ENCODE results near the gene RAD21L1.
A peak's percentile ranks its signal among the peaks of the same experiment; 100 is the strongest.
"Not testable (repeated sequence)": the region's sequence is repeated elsewhere in the genome, so short reads cannot be mapped to it uniquely, and the experiment has no call there.

Gene RAD21L1

DNA sequence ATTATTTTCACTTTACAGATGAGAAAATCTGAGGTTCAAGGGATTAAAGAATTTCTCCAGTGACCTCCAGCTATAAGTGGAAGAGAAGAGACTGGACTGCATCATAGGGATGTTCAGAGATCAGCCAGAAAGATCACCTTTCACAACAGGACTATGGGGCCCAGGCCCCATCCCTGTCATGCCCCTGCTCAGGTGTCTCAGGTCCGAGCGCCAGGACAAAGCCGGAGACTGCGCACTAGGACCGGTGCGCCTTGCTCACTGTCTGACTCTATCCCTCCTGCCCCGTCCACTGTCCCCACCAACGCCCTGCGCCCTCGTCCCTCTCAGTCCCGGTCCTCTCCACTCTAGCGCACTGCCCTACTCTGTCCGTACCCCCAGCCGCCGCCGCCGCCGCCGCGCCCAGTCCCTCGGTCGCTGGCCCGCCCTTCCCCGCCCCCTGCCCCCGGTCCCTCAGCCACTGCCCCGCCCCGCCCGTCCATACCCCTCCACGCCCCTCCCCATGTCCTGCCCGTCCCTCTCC is 521 bp upstream of the RAD21L1 start:
- DNase-seq (ENCODE audit: low read depth in 2 of 2), result no peak

DNA sequence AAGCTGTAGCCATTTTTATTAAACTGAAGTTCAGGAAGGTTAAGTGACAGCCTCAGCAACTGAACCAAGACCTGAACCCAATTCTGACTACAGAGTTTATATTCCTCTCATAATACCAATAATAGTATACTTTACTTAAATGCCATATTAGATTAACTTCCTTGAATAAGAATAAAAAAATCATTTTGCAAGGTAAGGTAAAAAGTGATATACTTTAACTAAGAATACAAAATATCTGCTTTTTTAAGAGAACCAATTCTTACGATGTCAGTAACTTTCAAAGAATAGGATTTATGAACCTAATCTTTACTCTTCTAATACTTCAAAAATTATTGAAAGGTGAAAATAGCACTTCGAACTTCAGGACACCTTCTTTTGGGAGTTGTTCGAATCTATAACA is 3.7 kb downstream of the RAD21L1 start:
- no peak for DNase-seq (ENCODE audit: low read depth in 2 of 2)

DNA sequence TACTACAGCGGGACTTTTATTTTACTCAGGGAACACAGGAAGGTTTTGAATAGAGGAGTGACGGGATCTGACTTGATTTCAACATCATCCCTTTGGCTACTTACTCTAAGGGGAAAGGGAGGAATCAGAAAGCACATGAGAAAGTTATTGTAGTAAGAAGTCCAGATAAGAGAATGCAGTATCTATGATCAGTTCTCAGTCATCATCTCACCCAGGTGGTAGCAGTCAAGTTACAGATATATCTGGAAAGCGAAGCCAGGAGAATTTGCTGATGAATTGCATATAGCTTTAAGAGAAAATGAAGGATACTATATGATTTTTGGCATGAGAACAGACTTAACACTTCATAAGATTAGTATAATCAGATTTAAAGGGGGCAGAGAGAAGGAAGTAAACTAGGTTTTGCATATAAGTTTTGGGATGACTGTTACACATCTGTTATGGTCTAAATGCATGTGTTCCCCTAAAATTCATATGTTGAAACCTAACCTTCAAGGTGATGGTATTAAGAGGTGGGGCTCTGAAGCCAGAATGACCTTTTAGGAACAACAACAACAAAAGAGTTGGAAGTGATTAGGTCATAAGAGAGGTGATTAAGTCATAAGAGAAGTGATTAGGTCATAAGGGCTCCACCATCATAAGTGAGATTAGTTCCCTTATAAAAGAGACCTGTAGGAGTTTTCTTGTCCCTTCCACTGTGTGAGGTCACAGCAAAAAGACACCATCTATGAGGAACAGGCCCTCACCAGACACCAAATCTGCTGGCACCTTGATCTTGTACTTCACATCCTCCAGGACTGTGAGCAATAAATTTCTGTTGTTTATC is 6.7 kb downstream of the RAD21L1 start:
- DNase-seq (ENCODE audit: low read depth in 2 of 2), result no peak

DNA sequence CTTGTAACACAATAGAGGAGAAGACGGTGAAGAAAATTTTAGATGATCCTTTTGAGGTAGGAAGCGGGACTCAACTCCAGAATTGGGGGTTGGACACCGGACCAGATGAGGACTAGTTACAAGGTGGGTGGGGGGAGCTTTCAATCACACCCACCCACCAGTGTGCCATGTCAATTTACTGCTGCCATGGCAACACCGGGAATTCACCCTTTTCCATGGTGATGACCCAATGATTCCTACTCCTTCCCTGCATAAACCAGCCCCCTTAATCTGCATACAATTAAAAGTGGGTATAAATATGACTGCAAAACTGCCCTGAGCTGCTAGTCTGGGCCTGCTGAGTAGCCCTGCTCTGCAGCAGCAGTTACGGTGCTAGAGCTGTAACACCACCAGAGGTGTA is 14.7 kb downstream of the RAD21L1 start:
- DNase-seq (ENCODE audit: low read depth in 2 of 2), result no peak

DNA sequence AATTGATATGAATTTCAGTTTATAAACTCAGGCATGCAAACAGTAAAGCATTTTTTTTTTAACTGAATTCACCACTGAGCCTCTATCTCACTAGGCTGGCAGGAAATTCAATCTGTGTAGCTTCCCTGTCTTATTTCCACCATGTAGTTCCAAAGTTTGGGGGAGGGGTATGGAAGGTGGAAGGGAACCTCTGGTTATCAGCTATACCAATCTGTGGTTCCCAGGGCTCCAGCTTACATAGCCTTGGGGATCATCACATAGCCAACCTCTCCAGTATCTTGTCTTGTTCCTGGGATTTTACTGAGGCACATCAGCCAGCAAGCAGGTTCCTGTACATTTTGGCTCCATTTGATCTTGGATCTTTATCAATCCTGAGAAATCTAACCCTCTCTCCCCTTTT is 15.6 kb downstream of the RAD21L1 start:
- DNase-seq (ENCODE audit: low read depth in 2 of 2), result no peak

DNA sequence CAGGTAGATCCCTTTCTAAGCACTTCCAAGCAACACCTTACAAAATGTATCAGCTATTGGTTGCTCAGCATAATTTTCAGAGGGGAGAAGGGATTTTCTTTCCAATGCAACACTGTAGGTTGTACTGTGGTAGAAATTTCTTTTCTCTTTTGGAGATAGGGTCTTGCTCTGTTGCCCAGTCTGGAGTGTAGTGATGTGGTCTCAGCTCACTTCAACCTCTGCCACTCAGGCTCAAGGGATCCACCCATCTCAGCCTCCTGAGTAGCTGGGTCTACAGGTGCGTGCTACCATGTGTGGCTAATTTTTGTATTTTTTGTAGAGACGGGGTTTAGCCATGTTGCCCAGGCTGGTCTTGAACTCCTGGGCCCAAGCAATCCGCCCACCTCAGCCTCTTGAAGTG is 16.3 kb downstream of the RAD21L1 start:
- no peak for DNase-seq (ENCODE audit: low read depth in 2 of 2)

DNA sequence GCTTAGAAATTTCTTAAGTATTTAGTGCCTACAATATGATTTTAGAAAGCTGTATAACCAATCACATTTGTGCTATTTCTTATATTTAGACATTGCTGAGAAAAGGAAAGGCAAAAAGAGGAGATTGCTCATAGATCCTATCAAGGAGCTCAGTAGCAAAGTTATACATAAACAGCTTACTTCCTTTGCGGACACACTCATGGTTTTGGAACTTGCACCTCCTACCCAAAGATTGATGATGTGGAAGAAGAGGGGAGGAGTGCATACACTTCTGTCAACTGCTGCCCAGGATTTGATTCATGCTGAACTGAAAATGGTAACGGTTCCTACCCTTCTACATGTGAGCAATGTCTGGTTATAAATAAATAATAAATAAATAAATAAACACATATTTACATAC is 16.7 kb downstream of the RAD21L1 start:
- DNase-seq (ENCODE audit: low read depth in 2 of 2), result no peak

DNA sequence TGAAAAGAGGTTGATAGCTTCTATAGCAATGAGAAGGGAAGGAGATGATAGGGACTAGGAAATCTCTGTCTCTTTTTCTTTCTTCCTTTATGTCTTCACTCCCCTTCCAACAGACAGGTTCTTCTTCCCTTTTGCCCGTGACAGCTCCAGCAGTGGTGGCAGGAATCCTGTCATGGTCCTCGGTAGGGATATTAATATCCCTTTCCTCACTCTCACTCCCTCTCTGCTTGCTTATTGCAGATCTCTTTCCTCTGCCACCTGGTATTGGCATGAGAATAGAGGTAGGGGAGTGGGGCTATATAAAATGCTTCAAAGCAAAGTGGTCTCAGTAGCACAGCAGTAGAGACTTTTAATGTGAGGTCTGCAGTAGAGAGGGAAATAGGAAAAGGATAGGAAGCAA is 19.7 kb downstream of the RAD21L1 start:
- no peak for DNase-seq (ENCODE audit: low read depth in 2 of 2)

DNA sequence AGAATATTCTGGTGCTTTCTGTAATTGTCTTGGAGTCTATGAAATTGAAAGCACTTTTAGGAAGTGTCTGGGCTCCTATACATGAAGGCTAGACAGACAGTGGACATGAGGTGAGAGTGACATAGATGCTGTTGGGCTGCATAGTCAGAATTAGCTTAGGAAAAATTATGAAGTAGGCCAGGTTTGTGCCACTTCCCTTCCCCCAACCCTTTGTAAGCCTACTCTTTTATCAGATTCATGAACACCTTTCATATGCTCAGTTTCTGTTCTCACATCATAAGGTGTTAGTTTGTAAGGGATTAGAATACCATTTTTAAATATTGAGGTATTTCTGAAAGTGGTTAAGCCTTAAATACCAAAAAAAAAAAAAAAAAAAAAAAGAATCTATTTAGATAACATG is 21.8 kb downstream of the RAD21L1 start:
- DNase-seq (ENCODE audit: low read depth in 2 of 2), result no peak

DNA sequence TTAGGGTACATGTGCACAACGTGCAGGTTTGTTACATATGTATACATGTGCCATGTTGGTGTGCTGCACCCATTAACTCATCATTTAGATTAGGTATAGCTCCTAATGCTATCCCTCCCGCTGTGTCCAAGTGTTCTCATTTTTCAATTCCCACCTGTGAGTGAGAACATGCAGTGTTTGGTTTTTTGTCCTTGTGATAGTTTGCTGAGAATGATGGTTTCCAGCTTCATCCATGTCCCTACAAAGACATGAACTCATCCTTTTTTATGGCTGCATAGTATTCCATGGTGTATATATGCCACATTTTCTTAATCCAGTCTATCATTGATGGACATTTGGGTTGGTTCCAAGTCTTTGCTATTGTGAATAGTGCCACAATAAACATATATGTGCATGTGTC is 24.4 kb downstream of the RAD21L1 start:
- not testable (repeated sequence) for DNase-seq (ENCODE audit: low read depth in 2 of 2)

DNA sequence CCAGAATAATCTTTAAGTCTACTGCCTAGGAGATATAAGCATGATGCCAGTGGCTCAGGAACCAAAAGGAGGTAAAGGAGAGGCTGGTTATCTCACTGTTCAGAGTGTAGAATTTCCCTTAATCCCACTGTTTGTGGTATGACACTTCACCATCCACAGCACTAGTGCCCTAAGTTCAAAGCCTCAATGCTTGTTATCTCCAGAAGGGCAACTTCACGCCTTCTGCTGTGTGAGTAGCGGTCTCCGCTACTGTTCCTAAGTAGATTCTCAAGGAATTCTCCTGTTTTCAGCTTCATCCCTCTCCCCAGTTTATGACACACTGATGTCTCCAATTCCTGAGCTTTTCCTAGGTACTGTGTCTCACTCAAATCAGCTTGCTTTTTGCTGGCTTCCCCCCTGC is 26.6 kb downstream of the RAD21L1 start:
- DNase-seq (ENCODE audit: low read depth in 2 of 2), result no peak

DNA sequence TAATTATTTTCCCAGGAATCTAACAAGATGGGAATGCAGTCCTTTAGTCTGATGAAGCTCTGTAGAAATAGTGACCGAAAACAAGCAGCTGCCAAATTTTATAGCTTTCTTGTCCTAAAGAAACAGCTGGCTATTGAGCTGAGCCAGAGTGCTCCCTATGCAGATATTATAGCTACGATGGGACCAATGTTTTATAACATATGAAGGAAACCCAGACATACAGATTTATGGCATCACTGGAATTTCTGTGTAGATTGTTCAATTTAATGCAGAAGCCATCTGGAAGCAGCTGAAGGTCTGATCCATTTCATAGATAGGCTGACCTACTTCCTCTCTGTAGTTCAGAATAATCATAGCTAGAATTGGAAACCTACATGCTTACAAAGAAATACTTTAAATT is 28.4 kb downstream of the RAD21L1 start:
- no peak for DNase-seq (ENCODE audit: low read depth in 2 of 2)

DNA sequence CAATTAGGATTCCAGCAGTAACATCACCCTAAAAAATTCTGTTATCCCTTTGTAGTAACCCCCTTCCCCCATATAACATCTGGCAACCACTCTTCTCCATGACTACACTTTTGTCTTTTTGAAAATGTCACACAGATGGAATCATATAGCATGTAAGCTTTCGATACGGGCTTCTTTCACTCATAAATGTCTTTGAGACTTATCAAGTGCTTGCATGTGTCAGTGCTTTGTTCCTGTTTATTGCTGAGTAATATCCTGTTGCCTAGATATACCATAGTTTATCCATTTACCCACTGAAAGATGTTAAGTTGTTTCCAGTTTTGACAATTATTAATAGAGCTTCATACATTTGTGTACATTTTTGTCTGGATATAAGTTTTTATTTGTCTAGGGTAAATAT is 29.8 kb downstream of the RAD21L1 start:
- DNase-seq (ENCODE audit: low read depth in 2 of 2), result no peak

DNA sequence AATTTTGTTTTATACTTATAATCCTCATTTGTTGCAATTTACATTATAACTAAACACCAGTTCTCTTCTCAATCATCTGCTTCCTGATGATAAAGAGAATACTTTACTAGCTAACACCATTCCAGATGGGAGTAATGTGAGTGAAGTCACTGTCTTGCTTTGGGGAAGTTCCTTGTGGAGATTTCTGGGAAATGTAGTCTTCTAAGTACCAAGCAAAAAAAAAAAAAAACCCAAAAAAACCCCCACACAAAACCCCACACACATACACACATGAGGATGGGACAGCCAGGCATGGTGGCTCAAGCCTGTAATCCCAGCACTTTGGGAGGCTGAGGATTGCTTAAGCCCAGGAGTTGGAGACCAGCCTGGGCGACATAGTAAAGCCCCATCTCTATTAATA is 38.0 kb downstream of the RAD21L1 start:
- DNase-seq (ENCODE audit: low read depth in 2 of 2), result no peak

DNA sequence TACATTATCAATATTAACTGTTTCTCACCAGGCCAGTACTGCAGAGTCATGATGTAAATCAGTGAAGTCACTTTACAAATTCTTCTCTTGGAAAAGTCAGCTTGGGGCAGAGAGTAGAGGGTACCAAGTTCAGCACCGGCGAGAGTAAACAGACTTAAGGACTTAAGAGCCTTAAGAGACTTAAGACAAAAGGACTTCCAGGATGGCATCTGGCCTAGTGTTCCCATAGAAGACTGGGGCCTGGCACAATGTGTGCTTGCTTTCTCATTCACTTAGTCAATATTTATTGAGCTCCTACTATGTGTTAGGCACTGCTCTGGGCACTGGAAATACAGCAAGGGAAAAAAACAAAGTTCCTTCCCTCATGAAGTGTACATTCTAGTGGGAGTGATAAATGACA is 38.9 kb downstream of the RAD21L1 start:
- DNase-seq (ENCODE audit: low read depth in 2 of 2), result no peak

DNA sequence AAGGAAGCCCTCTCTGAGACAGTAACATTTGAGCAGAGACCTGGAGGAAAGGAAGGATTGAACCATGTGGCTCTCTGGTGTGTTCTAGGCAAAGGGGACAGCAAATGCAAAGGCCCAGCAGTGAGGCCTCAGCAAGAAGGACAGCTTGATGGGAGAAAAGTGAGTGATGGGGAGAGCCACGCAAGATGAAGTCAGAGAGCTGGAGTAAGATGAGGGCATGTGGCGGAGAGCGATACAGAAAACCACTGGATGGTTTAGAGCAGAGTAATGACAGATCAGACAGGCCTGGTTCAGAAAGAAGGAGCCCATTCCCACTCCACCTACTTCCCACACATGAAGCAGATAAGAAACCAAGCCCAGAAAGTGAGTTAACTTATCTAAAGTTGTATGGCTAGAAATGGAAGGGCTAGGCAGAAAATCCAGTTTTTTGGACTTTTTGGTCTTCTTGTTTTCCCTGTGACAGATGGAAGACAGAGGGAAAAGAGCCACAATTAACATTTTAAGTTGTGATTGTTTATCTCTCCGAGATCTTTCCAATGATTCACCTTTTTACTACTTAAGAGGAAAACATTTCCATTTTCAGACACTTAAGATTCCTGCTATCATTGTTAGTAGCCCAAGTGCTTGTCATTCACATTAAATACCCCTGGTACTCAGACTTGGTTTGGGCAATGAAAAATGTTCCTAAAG is 39.5 kb downstream of the RAD21L1 start:
- DNase-seq (ENCODE audit: low read depth in 2 of 2), result no peak

DNA sequence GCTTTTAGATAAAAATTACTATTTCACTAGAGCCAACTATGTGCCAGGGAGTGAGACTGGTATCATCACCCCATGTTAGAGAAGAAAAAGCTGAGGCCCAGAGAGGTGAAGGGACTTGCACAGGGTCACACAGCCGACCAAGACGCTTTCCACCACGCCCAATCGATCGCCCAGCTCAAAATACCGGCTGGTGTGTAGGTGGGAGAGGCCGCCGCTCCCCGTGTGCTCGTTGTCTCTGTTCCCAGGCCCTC is 40.0 kb downstream of the RAD21L1 start:
- no peak for DNase-seq (ENCODE audit: low read depth in 2 of 2)

DNA sequence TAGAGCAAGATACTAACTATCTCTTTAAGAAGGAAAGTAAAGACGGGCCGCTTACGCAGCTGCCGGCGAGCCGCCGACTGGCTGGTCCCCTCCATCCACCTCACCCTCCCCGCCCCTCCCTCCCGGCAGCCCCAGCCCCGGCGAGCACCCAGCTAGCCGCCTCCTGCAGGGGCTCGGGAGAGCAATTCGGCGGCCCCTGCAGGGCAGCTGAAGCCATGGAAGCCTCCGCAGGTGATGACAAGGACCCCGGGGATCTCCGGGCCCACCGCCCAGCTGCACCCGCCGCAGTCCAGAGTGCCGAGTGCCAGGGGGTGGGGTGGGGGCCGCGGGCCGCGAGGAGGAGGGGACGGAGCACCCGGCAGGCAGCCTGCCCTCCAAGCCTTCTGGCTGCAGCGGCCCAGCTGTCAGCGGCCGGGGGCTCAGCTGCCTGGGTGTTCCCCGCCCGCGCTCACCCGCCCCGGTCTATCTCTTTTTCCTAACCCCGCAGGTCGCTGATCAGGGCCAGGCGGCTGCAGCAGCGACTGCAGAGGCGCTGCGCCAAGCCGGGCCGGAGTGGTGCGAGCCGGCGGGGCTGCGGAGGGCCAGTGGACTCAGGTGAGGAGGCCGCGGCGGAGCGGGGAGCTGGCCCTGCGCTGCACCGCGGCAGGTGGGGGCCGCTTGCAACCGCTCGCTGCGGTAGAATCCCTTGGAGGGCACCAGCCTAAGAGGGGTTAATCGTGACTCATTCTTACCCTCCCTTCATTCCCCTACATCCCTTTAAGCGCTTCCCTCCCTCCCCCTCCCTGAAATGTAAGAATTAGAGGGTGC is 40.5 kb downstream of the RAD21L1 start, which contains the start of gene SNPH:
Gene SNPH (plus strand): TSS at position 128 of the 807 bp plus-strand sequence. CDS start 29,946 bp downstream, outside the sequence.
- peak; percentile 33 to 51 for DNase-seq (ENCODE audit: low read depth in 2 of 2)

DNA sequence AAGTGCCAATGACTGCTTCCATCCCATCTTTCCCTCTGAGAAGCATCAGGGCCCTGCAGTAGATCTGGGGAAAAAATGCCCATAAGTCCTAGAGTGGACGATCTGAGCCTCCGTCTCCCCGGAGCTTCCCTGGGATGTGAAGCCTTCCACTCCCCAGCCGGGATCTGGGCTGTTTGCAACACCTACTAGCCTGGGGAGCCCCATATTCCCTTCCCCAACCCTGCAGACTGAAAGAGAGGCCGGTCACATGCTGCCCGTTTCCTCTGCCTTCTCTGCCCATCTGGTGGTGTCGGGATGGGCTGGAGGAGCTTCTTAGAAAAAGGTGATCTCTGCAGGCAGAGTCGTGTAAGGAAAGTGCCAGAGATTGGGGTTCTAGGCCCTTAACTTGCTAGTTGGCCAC is 41.3 kb downstream of the RAD21L1 start:
- DNase-seq (ENCODE audit: low read depth in 2 of 2), result no peak

DNA sequence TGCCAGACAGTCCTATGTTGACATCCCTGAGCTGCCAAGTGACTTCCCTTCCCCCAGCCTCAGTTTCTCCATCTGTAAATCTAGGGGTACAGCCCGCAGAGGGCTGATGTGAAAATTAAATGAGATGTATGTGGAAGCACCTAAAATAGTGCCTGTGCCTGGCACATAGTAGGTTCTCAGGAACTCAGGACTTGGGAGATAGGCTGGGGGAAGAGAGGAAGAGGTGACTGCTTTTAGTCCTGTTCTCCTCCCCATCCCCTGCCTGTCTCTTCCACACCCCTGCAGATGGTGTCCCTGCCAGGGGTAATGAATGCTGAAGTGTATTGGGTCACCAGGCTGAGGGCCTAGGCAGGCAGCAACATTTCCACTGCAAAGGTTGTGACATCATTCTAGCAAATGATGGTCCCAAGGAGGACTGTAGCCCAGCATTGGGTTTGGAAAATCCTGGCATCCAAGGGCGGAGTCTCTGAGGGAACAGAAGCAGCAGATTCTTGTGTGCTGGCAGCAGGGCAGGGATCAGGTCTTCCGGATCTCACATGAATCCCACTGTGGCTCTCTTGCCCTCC is 42.0 kb downstream of the RAD21L1 start:
- DNase-seq (ENCODE audit: low read depth in 2 of 2), result no peak

DNA sequence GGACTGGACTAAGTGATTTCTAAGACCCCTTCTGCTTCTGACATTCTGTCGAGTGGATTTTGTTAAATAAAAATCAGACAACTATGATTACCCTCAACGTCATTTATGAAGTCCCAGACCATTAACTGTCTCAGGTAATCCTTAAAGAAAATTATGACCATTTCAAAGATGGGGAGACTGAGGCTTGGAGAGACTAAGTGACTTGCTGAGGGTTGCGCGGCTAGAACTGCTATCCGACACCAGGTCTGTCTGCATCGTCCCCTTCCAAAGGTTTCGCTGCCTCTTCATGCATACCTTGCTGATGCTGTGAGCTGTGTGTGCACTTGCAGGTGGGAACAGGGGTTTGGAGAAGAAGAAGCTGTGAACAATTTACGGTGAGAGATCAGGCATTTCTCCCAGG is 43.4 kb downstream of the RAD21L1 start:
- no peak for DNase-seq (ENCODE audit: low read depth in 2 of 2)

DNA sequence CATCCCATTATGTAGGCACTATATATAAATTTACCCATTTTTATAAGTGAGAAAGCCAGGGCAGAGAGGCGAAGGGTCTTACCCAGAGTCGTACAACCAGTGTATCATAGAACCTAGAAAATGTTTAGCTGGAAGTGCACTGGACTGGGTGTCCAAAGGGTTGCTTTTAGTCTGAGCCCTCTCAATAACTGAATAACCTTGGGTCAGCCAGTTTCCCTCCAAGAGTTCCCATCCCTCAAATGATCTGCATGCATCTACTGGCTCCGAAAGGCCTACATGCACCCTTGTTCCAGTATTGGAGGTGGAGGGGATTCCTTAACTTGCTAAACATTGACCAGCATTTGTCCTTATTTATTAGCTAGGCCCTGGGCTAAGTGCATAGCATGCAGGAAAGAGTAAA is 44.0 kb downstream of the RAD21L1 start:
- DNase-seq (ENCODE audit: low read depth in 2 of 2), result no peak

Data from stimulated activated CD8-positive, alpha-beta memory T cell treated with anti-CD3 and anti-CD28 coated beads, Interleukin-7, amount 100 ng/mL, for 1 hour (primary cell).